AG04449 (cell line): ENCODE data around the gene DNPEP.

ENCODE experiments used
- CTCF ChIA-PET: fragments of 350-600 bp; formaldehyde crosslinking; extraction: SDS; loops from one replicate; lab custom pipeline; 2021; ENCODE audit warnings: antibody characterized with exemption; lab: Yijun Ruan, JAX
- POLR2A ChIA-PET: fragments of 400-600, 350-600 bp; formaldehyde crosslinking; extraction: SDS; loops from one replicate; lab custom pipeline; 2020; ENCODE audit warnings: antibody characterized with exemption, inconsistent platforms; lab: Yijun Ruan, JAX
- DNase-seq: peaks from one replicate; pipeline ENCODE4 v3.0.0-alpha.2; 2010; ENCODE audit warnings: low read depth, low spot score
- H3K4me3 ChIP-seq: 2 replicates; pipeline ENCODE4 v1.5.1; 2011; ENCODE audit warnings: low read depth, mild to moderate bottlenecking, control low read depth, low read length
- CTCF ChIP-seq: IDR thresholded peaks from one replicate; pipeline ENCODE4 v1.5.1; 2011; ENCODE audit warnings: mild to moderate bottlenecking, moderate library complexity, low read length, control low read depth, inconsistent platforms; ENCODE audit not compliant: insufficient read depth; ENCODE audit errors: missing control alignments

The DNPEP gene

GRCh38 chr2:219417374-219417773 is 29.7 kb upstream of the DNPEP start:
- POLR2A ChIA-PET = no interaction called here
- TF ChIP-seq CTCF = no peak
- CTCF ChIA-PET = interaction anchor here (1.0 to 4.7 kb wide), 8 partner anchors 11 to 113 kb away, joined by 3 to 18 read pairs (median 4); partner anchors contain the start of gene SPEG
- DNase-seq = no peak
- H3K4me3 ChIP-seq = no peak overlapping the region

- no peak for TF ChIP-seq CTCF
- ChIA-PET POLR2A (no interaction called here), CTCF (interaction anchor here (1.0 to 4.7 kb wide), 10 partner anchors 11 to 114 kb away, joined by 3 to 18 read pairs (median 4); partner anchors contain the start of gene SPEG)
- no peak overlapping the region for H3K4me3 ChIP-seq
- no peak for DNase-seq
Measured at GRCh38 chr2:219416938-219417337, 29.2 kb upstream of the DNPEP start.

- POLR2A ChIA-PET = no interaction called here
- CTCF ChIA-PET = interaction anchor here (0.8 to 4.7 kb wide), 11 partner anchors 8 to 115 kb away, joined by 3 to 18 read pairs (median 5); partner anchors contain the start of gene SPEG
- no peak overlapping the region for H3K4me3 ChIP-seq
- DNase-seq = no peak
- TF ChIP-seq CTCF = no peak
Measured at GRCh38 chr2:219416235-219416602, 28.5 kb upstream of the DNPEP start.

- H3K4me3 ChIP-seq = no peak overlapping the region
- ChIA-PET POLR2A (no interaction called here), CTCF (interaction anchor here (0.8 to 2.3 kb wide), 7 partner anchors 9 to 115 kb away, joined by 3 to 10 read pairs (median 5); partner anchors contain the start of gene SPEG)
- DNase-seq = no peak
- TF ChIP-seq CTCF = no peak
Measured at GRCh38 chr2:219415580-219416234, 28.0 kb upstream of the DNPEP start.

- ChIA-PET CTCF (interaction anchor here (2.3 kb wide), 1 partner anchor 13 kb away, joined by 10 read pairs; no protein-coding TSS in a partner anchor), POLR2A (no interaction called here)
- H3K4me3 ChIP-seq = no peak overlapping the region
- DNase-seq = no peak
- no peak for TF ChIP-seq CTCF
Measured at GRCh38 chr2:219414857-219415256, 27.1 kb upstream of the DNPEP start.

- POLR2A ChIA-PET = no interaction called here
- CTCF ChIA-PET = interaction anchor here (1.0 to 16.3 kb wide), 5 partner anchors 24 to 131 kb away, joined by 3 to 887 read pairs (median 9); partner anchors contain the start of gene SPEG
- TF ChIP-seq CTCF = no peak
- no peak overlapping the region for H3K4me3 ChIP-seq
- no peak for DNase-seq
Measured at GRCh38 chr2:219410390-219410789, 22.7 kb upstream of the DNPEP start.
